ENCODE measurements around the gene MYADML2.
A peak's percentile ranks its signal among the peaks of the same experiment; 100 is the strongest.

Gene MYADML2

DNA sequence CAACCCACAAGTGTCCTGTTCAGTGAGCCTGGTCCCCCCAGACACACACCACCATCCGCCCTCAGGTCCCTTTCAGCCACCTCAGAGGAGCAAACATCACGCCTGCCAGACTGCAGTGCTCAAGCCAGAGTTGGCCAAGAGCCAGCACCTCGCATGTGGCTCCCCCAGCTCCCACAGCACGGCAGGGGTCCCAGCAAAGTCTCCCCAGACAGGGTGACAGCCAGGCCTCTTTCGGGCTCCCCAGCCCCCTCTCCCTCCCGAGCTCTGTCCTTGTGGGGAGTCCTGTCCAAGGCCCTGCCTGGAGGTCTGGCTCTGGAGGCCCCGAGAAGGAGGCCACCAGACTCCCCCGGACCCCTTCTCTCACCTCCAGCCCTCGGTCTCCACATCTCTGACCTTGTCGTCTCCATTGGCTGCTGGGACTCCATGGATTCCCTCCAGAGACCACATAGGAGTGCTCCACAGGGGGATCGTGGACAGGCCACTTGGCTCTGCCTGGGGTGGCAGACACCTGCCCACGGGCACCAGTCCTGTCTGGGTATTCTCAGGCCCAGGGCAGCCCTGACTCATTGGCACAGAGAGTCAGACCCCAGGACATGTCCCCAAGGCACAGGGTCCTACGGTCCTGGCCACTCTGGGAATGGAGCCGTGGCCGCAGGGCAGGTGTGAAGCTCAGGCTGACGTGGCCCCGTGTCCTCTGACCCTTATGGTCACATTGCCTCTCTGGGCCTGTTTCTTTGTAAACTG, 1.8 kb upstream of the MYADML2 start:
- H3K4ac ChIP-seq (ENCODE audit: low read depth in 1 of 2, low read length in 2 of 2): no peak overlapping the region
- DNase-seq: no peak
- 84% methylated on average over 16 of the region's 17 CpGs for WGBS
- no peak overlapping the region for H2BK12ac ChIP-seq (ENCODE audit: low read length in 2 of 2)
- no peak overlapping the region for H3K18ac ChIP-seq (ENCODE audit: low read depth in 1 of 2, low read length in 2 of 2)
- no peak overlapping the region for H4K8ac ChIP-seq (ENCODE audit: low read length)
- H3K27me3 ChIP-seq (ENCODE audit: control insufficient read depth in 1 of 2, insufficient read depth in 1 of 2, low read length in 2 of 2): peaks cover 0 to 34% of the 10 kb centered on the region in 2 experiments
- no peaks in the 10 kb centered on the region for H3K9me3 ChIP-seq (ENCODE audit: control insufficient read depth, low read length)
- H3K4me1 ChIP-seq (ENCODE audit: control insufficient read depth, insufficient read depth, low read depth, low read length): peaks cover 2% of the 10 kb centered on the region
- H3K79me1 ChIP-seq (replicated peaks; ENCODE audit: low read length, poor library complexity, severe bottlenecking): no peaks in the 10 kb centered on the region
- H2BK15ac ChIP-seq (ENCODE audit: low read depth, poor library complexity, severe bottlenecking): no peak overlapping the region
- H2BK120ac ChIP-seq (ENCODE audit: low read depth, low read length): no peak overlapping the region
- no peak overlapping the region for H3K27ac ChIP-seq (ENCODE audit: low read length, poor library complexity, severe bottlenecking)
- H2AFZ ChIP-seq (ENCODE audit: low read depth, low read length): no peak overlapping the region
- no peak overlapping the region for H4K91ac ChIP-seq (ENCODE audit: low read length)
- H3K14ac ChIP-seq (ENCODE audit: low read length in 2 of 2): no peak overlapping the region
- H3K23ac ChIP-seq (ENCODE audit: low read length in 2 of 2): no peak overlapping the region
- H2BK5ac ChIP-seq (ENCODE audit: low read depth, low read length, poor library complexity, severe bottlenecking): no peak overlapping the region
- no peak overlapping the region for H2AK5ac ChIP-seq (ENCODE audit: low read length, severe bottlenecking)
- no peak overlapping the region for H3K4me3 ChIP-seq (ENCODE audit: insufficient read depth in 1 of 2, low read depth in 1 of 2, low read length in 2 of 2)
- no peak overlapping the region for H3K4me2 ChIP-seq (ENCODE audit: low read length, poor library complexity, severe bottlenecking)
- H3K9ac ChIP-seq (ENCODE audit: low read length): no peak overlapping the region
- no peaks in the 10 kb centered on the region for H3K36me3 ChIP-seq (ENCODE audit: control insufficient read depth in 1 of 2, insufficient read depth in 2 of 2, low read depth in 1 of 2, low read length in 2 of 2)

GRCh38 chr17:81944858-81945257, 2.2 kb downstream of the MYADML2 start:
- Histone ChIP-seq H3K27ac (ENCODE audit: low read length, poor library complexity, severe bottlenecking) (no peak overlapping the region), H2BK15ac (ENCODE audit: low read depth, poor library complexity, severe bottlenecking) (no peak overlapping the region), H3K4me3 (ENCODE audit: insufficient read depth in 1 of 2, low read depth in 1 of 2, low read length in 2 of 2) (no peak overlapping the region), H3K36me3 (ENCODE audit: control insufficient read depth in 1 of 2, insufficient read depth in 2 of 2, low read depth in 1 of 2, low read length in 2 of 2) (no peaks in the 10 kb centered on the region), H2AK5ac (ENCODE audit: low read length, severe bottlenecking) (no peak overlapping the region), H3K9me3 (ENCODE audit: control insufficient read depth, low read length) (no peaks in the 10 kb centered on the region), H2AFZ (ENCODE audit: low read depth, low read length) (no peak overlapping the region), H3K79me1 (replicated peaks; ENCODE audit: low read length, poor library complexity, severe bottlenecking) (no peaks in the 10 kb centered on the region), H2BK12ac (ENCODE audit: low read length in 2 of 2) (no peak overlapping the region), H3K14ac (ENCODE audit: low read length in 2 of 2) (no peak overlapping the region), H2BK5ac (ENCODE audit: low read depth, low read length, poor library complexity, severe bottlenecking) (no peak overlapping the region), H3K4ac (ENCODE audit: low read depth in 1 of 2, low read length in 2 of 2) (no peak overlapping the region), H3K4me1 (ENCODE audit: control insufficient read depth, insufficient read depth, low read depth, low read length) (peaks cover 6% of the 10 kb centered on the region), H3K27me3 (ENCODE audit: control insufficient read depth in 1 of 2, insufficient read depth in 1 of 2, low read length in 2 of 2) (peaks cover 13 to 41% of the 10 kb centered on the region in 2 experiments), H4K91ac (ENCODE audit: low read length) (no peak overlapping the region), H2BK120ac (ENCODE audit: low read depth, low read length) (no peak overlapping the region), H3K18ac (ENCODE audit: low read depth in 1 of 2, low read length in 2 of 2) (no peak overlapping the region), H4K8ac (ENCODE audit: low read length) (no peak overlapping the region), H3K23ac (ENCODE audit: low read length in 2 of 2) (no peak overlapping the region), H3K4me2 (ENCODE audit: low read length, poor library complexity, severe bottlenecking) (no peak overlapping the region), H3K9ac (ENCODE audit: low read length) (no peak overlapping the region)
- DNase-seq: no peak
- 94% methylated on average over 9 of the region's 9 CpGs for WGBS

GRCh38 chr17:81942167-81942553, 4.9 kb downstream of the MYADML2 start:
- Histone ChIP-seq H2BK15ac (ENCODE audit: low read depth, poor library complexity, severe bottlenecking) (peak overlapping the region; percentile 19), H2BK5ac (ENCODE audit: low read depth, low read length, poor library complexity, severe bottlenecking) (no peak overlapping the region), H3K4me3 (ENCODE audit: insufficient read depth in 1 of 2, low read depth in 1 of 2, low read length in 2 of 2) (no peak overlapping the region), H4K8ac (ENCODE audit: low read length) (no peak overlapping the region), H3K4ac (ENCODE audit: low read depth in 1 of 2, low read length in 2 of 2) (no peak overlapping the region), H2AFZ (ENCODE audit: low read depth, low read length) (no peak overlapping the region), H3K27ac (ENCODE audit: low read length, poor library complexity, severe bottlenecking) (no peak overlapping the region), H3K79me1 (replicated peaks; ENCODE audit: low read length, poor library complexity, severe bottlenecking) (no peaks in the 10 kb centered on the region), H3K4me2 (ENCODE audit: low read length, poor library complexity, severe bottlenecking) (no peak overlapping the region), H3K18ac (ENCODE audit: low read depth in 1 of 2, low read length in 2 of 2) (no peak overlapping the region), H3K14ac (ENCODE audit: low read length in 2 of 2) (no peak overlapping the region), H2AK5ac (ENCODE audit: low read length, severe bottlenecking) (no peak overlapping the region), H2BK120ac (ENCODE audit: low read depth, low read length) (no peak overlapping the region), H3K9ac (ENCODE audit: low read length) (no peak overlapping the region), H2BK12ac (ENCODE audit: low read length in 2 of 2) (no peak overlapping the region), H3K36me3 (ENCODE audit: control insufficient read depth in 1 of 2, insufficient read depth in 2 of 2, low read depth in 1 of 2, low read length in 2 of 2) (no peaks in the 10 kb centered on the region), H4K91ac (ENCODE audit: low read length) (no peak overlapping the region), H3K9me3 (ENCODE audit: control insufficient read depth, low read length) (no peaks in the 10 kb centered on the region), H3K23ac (ENCODE audit: low read length in 2 of 2) (no peak overlapping the region), H3K27me3 (ENCODE audit: control insufficient read depth in 1 of 2, insufficient read depth in 1 of 2, low read length in 2 of 2) (peaks cover 13 to 50% of the 10 kb centered on the region in 2 experiments), H3K4me1 (ENCODE audit: control insufficient read depth, insufficient read depth, low read depth, low read length) (peaks cover 6% of the 10 kb centered on the region)
- DNase-seq: no peak
- 77% methylated on average over 7 of the region's 12 CpGs for WGBS

GRCh38 chr17:81941484-81942166, 5.4 kb downstream of the MYADML2 start:
- H3K4me2 ChIP-seq (ENCODE audit: low read length, poor library complexity, severe bottlenecking): no peak overlapping the region
- no peaks in the 10 kb centered on the region for H3K9me3 ChIP-seq (ENCODE audit: control insufficient read depth, low read length)
- 56% methylated on average over 29 of the region's 30 CpGs for WGBS
- no peak overlapping the region for H2BK120ac ChIP-seq (ENCODE audit: low read depth, low read length)
- no peak overlapping the region for H3K18ac ChIP-seq (ENCODE audit: low read depth in 1 of 2, low read length in 2 of 2)
- H3K4ac ChIP-seq (ENCODE audit: low read depth in 1 of 2, low read length in 2 of 2): no peak overlapping the region
- H2BK5ac ChIP-seq (ENCODE audit: low read depth, low read length, poor library complexity, severe bottlenecking): no peak overlapping the region
- H3K27ac ChIP-seq (ENCODE audit: low read length, poor library complexity, severe bottlenecking): no peak overlapping the region
- no peak overlapping the region for H3K4me3 ChIP-seq (ENCODE audit: insufficient read depth in 1 of 2, low read depth in 1 of 2, low read length in 2 of 2)
- H4K8ac ChIP-seq (ENCODE audit: low read length): no peak overlapping the region
- H3K79me1 ChIP-seq (replicated peaks; ENCODE audit: low read length, poor library complexity, severe bottlenecking): peaks cover 1% of the 10 kb centered on the region
- no peaks in the 10 kb centered on the region for H3K36me3 ChIP-seq (ENCODE audit: control insufficient read depth in 1 of 2, insufficient read depth in 2 of 2, low read depth in 1 of 2, low read length in 2 of 2)
- peaks cover 9% of the 10 kb centered on the region for H3K4me1 ChIP-seq (ENCODE audit: control insufficient read depth, insufficient read depth, low read depth, low read length)
- peaks cover 13 to 47% of the 10 kb centered on the region in 2 experiments for H3K27me3 ChIP-seq (ENCODE audit: control insufficient read depth in 1 of 2, insufficient read depth in 1 of 2, low read length in 2 of 2)
- H2AFZ ChIP-seq (ENCODE audit: low read depth, low read length): no peak overlapping the region
- H2BK15ac ChIP-seq (ENCODE audit: low read depth, poor library complexity, severe bottlenecking): peak overlapping the region; percentile 19
- H2BK12ac ChIP-seq (ENCODE audit: low read length in 2 of 2): no peak overlapping the region
- no peak overlapping the region for H3K14ac ChIP-seq (ENCODE audit: low read length in 2 of 2)
- no peak overlapping the region for H3K23ac ChIP-seq (ENCODE audit: low read length in 2 of 2)
- H3K9ac ChIP-seq (ENCODE audit: low read length): no peak overlapping the region
- DNase-seq: no peak
- no peak overlapping the region for H4K91ac ChIP-seq (ENCODE audit: low read length)
- H2AK5ac ChIP-seq (ENCODE audit: low read length, severe bottlenecking): no peak overlapping the region

All from mesenchymal stem cell (in vitro differentiated cells and primary cell).